Astrocyte of the spinal cord (primary cell): Measurements from ENCODE around the gene OR4K14.

ENCODE experiments used
- DNase-seq: peaks from one replicate; pipeline ENCODE4 v3.0.0; 2011; ENCODE audit warnings: low read depth, low spot score
- H3K4me3 ChIP-seq: 2 replicates; pipeline ENCODE4 v1.5.1; 2011; ENCODE audit warnings: low read depth, mild to moderate bottlenecking, low read length, moderate library complexity
- in situ Hi-C: cut with HindIII; loops from 2 replicates; pipeline ENCODE4 v1.10.0; 2017; ENCODE audit warnings: low sequenced_read_pairs
- TF ChIP-seq, protein P1 (sequence below): IDR thresholded peaks from 2 replicates; pipeline ENCODE4 v1.5.1; 2012; ENCODE audit warnings: low read depth, mild to moderate bottlenecking, low read length, inconsistent platforms

Gene OR4K14, protein sequence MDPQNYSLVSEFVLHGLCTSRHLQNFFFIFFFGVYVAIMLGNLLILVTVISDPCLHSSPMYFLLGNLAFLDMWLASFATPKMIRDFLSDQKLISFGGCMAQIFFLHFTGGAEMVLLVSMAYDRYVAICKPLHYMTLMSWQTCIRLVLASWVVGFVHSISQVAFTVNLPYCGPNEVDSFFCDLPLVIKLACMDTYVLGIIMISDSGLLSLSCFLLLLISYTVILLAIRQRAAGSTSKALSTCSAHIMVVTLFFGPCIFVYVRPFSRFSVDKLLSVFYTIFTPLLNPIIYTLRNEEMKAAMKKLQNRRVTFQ

GRCh38 chr14:20019257-20019865, at the start of gene OR4K14:
TSS of gene OR4K14 (minus strand) at chr14:20019307. CDS start at chr14:20015193, 4,114 bp downstream.
- DNase-seq, result no peak
- H3K4me3 ChIP-seq, result no peak within 1 kb of the TSS
- TF ChIP-seq, protein P1, sequence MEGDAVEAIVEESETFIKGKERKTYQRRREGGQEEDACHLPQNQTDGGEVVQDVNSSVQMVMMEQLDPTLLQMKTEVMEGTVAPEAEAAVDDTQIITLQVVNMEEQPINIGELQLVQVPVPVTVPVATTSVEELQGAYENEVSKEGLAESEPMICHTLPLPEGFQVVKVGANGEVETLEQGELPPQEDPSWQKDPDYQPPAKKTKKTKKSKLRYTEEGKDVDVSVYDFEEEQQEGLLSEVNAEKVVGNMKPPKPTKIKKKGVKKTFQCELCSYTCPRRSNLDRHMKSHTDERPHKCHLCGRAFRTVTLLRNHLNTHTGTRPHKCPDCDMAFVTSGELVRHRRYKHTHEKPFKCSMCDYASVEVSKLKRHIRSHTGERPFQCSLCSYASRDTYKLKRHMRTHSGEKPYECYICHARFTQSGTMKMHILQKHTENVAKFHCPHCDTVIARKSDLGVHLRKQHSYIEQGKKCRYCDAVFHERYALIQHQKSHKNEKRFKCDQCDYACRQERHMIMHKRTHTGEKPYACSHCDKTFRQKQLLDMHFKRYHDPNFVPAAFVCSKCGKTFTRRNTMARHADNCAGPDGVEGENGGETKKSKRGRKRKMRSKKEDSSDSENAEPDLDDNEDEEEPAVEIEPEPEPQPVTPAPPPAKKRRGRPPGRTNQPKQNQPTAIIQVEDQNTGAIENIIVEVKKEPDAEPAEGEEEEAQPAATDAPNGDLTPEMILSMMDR, result no peak
- in situ Hi-C loops, result no loop called here

- in situ Hi-C loops, result no loop called here
- TF ChIP-seq, protein P1, result no peak
- DNase-seq, result no peak
- no peak within 1 kb of the TSS for H3K4me3 ChIP-seq
These were observed 40.6 kb upstream of the OR4K14 start, which contains the start of gene OR4L1 for GRCh38 chr14:20059745-20060144. TSS of gene OR4L1 (plus strand) at chr14:20060045. CDS start at chr14:20060045, 0 bp downstream.

DNA sequence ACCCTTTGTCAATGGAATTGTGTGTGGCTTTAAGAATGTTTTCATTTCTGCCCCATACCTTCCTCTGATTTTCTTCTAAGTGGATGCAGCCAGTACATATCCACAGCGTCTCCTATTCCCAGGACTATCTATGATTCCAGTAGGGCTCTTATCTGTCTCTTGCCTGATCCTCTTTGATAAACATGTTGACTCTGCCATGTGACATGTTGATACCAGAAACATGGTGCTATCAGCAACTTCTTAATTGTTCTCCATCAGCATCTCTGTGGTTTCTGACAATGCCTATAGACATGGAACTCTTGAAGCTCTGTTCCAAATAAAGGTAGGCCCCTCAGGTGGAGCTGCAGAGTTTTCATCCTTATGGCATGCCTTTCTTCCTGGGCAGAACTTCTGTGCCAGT, 29.1 kb upstream of the OR4K14 start:
- TF ChIP-seq, protein P1, result no peak
- in situ Hi-C loops, result no loop called here
- H3K4me3 ChIP-seq, result no peak overlapping the region
- DNase-seq, result no peak

- TF ChIP-seq, protein P1, result no peak
- no peak overlapping the region for H3K4me3 ChIP-seq
- in situ Hi-C loops, result no loop called here
- DNase-seq, result no peak
These were observed 25.1 kb upstream of the OR4K14 start for GRCh38 chr14:20044243-20044642.

GRCh38 chr14:20035938-20036337, 16.8 kb upstream of the OR4K14 start, which contains the start of gene OR4K13:
TSS of gene OR4K13 (minus strand) at chr14:20036038. CDS start at chr14:20034758, 1,280 bp downstream.
- in situ Hi-C loops, result no loop called here
- no peak for DNase-seq
- H3K4me3 ChIP-seq, result no peak within 1 kb of the TSS
- TF ChIP-seq, protein P1, result no peak

GRCh38 chr14:20035449-20035848, 16.3 kb upstream of the OR4K14 start:
- TF ChIP-seq, protein P1, result no peak
- no peak for DNase-seq
- in situ Hi-C loops, result no loop called here
- H3K4me3 ChIP-seq, result no peak overlapping the region
